Neural cell (in vitro differentiated cells): ENCODE data around the gene LDLRAD2.

Experiments used
- CTCF ChIP-seq: fragments of 450-650 bp; IDR thresholded peaks from 2 replicates; pipeline ENCODE4 v1.5.1; 2014; ENCODE audit warnings: antibody characterized with exemption, mild to moderate bottlenecking, moderate library complexity; ENCODE audit not compliant: poor library complexity, severe bottlenecking
- EP300 ChIP-seq: fragments of 450-650 bp; conservative IDR thresholded peaks from 2 replicates; pipeline ENCODE4 v1.6.1; 2014; ENCODE audit warnings: antibody characterized with exemption, mild to moderate bottlenecking, moderate library complexity; ENCODE audit not compliant: poor library complexity, severe bottlenecking
- EZH2 ChIP-seq: fragments of 200-600, 300-800 bp; shearing (Covaris generic), sonication (generic); IDR thresholded peaks from 2 replicates; pipeline ENCODE4 v1.6.1; 2014; ENCODE audit warnings: antibody characterized with exemption, low read length, borderline replicate concordance, mild to moderate bottlenecking; ENCODE audit not compliant: insufficient read depth, poor library complexity, severe bottlenecking
- RAD21 ChIP-seq: fragments of 450-650 bp; conservative IDR thresholded peaks from 2 replicates; pipeline ENCODE4 v1.6.1; 2014; ENCODE audit warnings: antibody characterized with exemption, mild to moderate bottlenecking, moderate library complexity

- TF ChIP-seq CTCF (no peak), RAD21 (no peak), EZH2 (no peak), EP300 (no peak)
These were observed 16.0 kb downstream of the LDLRAD2 start for GRCh38 chr1:21828075-21828474.
